Large intestine (tissue), 3 donors: ENCODE results near the gene WBP11. TPM values are rescaled to one million over a fixed set of nuclear protein-coding genes. Genes with fewer than 3 reads are reported as not detected.

Experiments
- DNase-seq, 2 donors: peaks; one replicate each; pipeline versions ENCODE4 v3.0.0 to v3.0.0-alpha.2; 2013
- H3K27ac ChIP-seq: one replicate; pipeline ENCODE4 v1.5.1; 2013; ENCODE audit warnings: low read length
- H3K27me3 ChIP-seq: 2 replicates; pipeline ENCODE4 v1.6.1; 2013; ENCODE audit warnings: low read length; ENCODE audit not compliant: control insufficient read depth, insufficient read depth
- H3K36me3 ChIP-seq: 2 replicates; pipeline ENCODE4 v1.6.1; 2013; ENCODE audit warnings: low read length; ENCODE audit not compliant: control insufficient read depth, insufficient read depth
- H3K4me1 ChIP-seq: one replicate; pipeline ENCODE4 v1.6.1; 2013; ENCODE audit warnings: low read length; ENCODE audit not compliant: control insufficient read depth, insufficient read depth
- H3K4me3 ChIP-seq: one replicate; pipeline ENCODE4 v1.5.1; 2013; ENCODE audit warnings: low read length
- H3K9me3 ChIP-seq: one replicate; pipeline ENCODE4 v1.6.1; 2013; ENCODE audit warnings: mild to moderate bottlenecking, low read depth, low read length, moderate library complexity; ENCODE audit not compliant: control insufficient read depth
- WGBS: methylation state at CpG from one replicate; pipeline ENCODE4 v1.1.5; 2013; ENCODE audit warnings: low lambda C conversion rate; ENCODE audit not compliant: insufficient coverage; 5-methylcytosine and 5-hydroxymethylcytosine counted together
- polyA plus RNA-seq: library from polyadenylated mRNA; unstranded; fragments of 120-200 nt; gene quantifications from one replicate; pipeline ENCODE4 v1.2.1, GENCODE V29; 2013

WBP11 gene
- polyA plus RNA-seq, 1 donor = 45.6 TPM

DNA sequence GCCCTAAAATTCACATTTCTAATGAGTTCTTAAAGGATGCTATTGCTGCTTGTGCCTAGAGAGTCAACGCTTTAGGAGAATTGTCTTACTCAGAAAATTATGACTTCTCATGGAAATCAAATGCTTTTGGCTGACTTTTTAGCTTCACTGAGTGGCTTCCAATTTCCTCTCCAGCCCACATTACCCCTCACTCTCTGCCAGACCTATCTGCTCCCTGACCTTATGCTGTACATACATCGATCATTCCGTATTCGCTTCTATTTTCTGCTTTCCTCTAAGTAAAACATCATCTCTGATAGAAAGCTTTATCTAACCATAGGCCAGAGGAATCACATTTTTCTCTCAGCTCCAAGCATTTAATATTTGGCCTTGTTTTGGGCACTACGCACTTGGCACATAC lies 23.2 kb upstream of the WBP11 start:
- H3K27ac ChIP-seq = no peak overlapping the region
- 93% methylated on average over 4 of the region's 5 CpGs for WGBS
- no peaks in the 10 kb centered on the region for H3K27me3 ChIP-seq
- H3K9me3 ChIP-seq = no peaks in the 10 kb centered on the region
- H3K36me3 ChIP-seq = no peaks in the 10 kb centered on the region
- H3K4me1 ChIP-seq = no peaks in the 10 kb centered on the region
- no peak overlapping the region for H3K4me3 ChIP-seq
- DNase-seq = no peak

- Histone ChIP-seq H3K9me3 (no peaks in the 10 kb centered on the region), H3K36me3 (no peaks in the 10 kb centered on the region), H3K27me3 (no peaks in the 10 kb centered on the region), H3K27ac (no peak overlapping the region), H3K4me3 (no peak overlapping the region), H3K4me1 (no peaks in the 10 kb centered on the region)
- DNase-seq = no peak
These were observed 22.0 kb upstream of the WBP11 start for GRCh38 chr12:14825256-14825655.

- Histone ChIP-seq H3K27ac (no peak overlapping the region), H3K4me3 (no peak overlapping the region), H3K36me3 (no peaks in the 10 kb centered on the region), H3K9me3 (no peaks in the 10 kb centered on the region), H3K4me1 (no peaks in the 10 kb centered on the region), H3K27me3 (no peaks in the 10 kb centered on the region)
- DNase-seq = no peak
- 100% methylated on average over 1 of the region's 1 CpG for WGBS
These were observed 20.8 kb upstream of the WBP11 start for GRCh38 chr12:14824012-14824634.

GRCh38 chr12:14814014-14814413 lies 10.7 kb upstream of the WBP11 start, which contains the start of gene SMCO3:
Gene SMCO3, minus strand, starts transcription at chr12:14814182. Its CDS starts 7,502 bp downstream, at chr12:14806680.
- Histone ChIP-seq H3K27me3 (no peaks in the 10 kb centered on the region), H3K4me1 (no peaks in the 10 kb centered on the region), H3K4me3 (no peak within 1 kb of the TSS), H3K36me3 (no peaks in the 10 kb centered on the region), H3K27ac (no peak within 1 kb of the TSS), H3K9me3 (no peaks in the 10 kb centered on the region)
- no CpG with 5 or more reads among the region's 3 CpGs for WGBS
- no peak for DNase-seq

DNA sequence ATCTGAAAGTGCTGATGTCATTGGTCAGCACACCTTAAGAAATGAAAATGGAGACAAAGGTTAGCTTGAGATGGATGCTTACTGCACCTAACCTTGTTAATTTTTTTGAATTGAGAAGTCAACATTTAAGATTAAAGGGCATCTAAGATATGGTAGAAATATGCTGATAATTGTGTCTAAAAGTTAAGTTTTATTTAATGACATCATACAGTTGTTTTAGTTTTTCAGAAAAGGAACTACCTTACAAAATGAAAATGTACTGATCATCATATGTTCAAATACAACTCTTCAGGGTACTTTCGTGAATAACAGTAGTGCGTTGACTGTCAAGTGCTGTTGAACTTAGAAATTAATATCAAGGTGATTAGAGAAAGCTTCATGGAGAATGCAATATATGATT lies 8.2 kb upstream of the WBP11 start:
- no peak overlapping the region for H3K27ac ChIP-seq
- no peaks in the 10 kb centered on the region for H3K36me3 ChIP-seq
- 100% methylated on average over 1 of the region's 2 CpGs for WGBS

DNA sequence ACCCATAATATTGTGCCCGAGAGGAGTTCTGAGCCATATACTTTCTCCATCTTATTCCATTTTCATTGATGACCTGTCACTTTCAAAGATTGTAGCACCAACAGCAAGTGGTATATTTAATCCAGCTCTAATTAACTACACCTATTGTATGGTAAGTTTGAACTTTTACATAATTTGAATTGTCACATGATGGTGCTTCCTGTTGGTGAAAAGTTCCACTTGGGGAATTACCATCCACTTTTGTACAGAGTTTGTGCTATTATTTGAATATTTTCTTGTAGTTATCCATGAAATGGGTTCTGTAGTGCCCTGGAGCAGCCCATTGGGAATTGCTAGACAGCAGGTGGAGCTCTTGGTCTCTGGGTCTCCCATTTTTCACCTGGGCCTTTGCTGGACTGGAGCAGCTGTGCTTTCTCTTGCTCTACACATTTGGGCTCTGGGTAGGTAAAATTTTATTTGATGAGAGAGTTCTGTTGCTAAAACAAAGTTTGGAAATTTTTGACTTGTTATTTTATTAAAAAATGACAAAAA lies 7.7 kb upstream of the WBP11 start:
- H3K4me3 ChIP-seq = no peak overlapping the region
- H3K4me1 ChIP-seq = no peaks in the 10 kb centered on the region
- H3K27me3 ChIP-seq = no peaks in the 10 kb centered on the region
- no CpG with 5 or more reads among the region's 1 CpG for WGBS
- no peak overlapping the region for H3K27ac ChIP-seq
- no peak for DNase-seq
- H3K9me3 ChIP-seq = no peaks in the 10 kb centered on the region
- H3K36me3 ChIP-seq = no peaks in the 10 kb centered on the region

More for the DNA sequence above, 8.2 kb upstream of the WBP11 start:
- no peak for DNase-seq
- H3K4me1 ChIP-seq = no peaks in the 10 kb centered on the region
- no peak overlapping the region for H3K4me3 ChIP-seq
- no peaks in the 10 kb centered on the region for H3K9me3 ChIP-seq
- H3K27me3 ChIP-seq = no peaks in the 10 kb centered on the region

DNA sequence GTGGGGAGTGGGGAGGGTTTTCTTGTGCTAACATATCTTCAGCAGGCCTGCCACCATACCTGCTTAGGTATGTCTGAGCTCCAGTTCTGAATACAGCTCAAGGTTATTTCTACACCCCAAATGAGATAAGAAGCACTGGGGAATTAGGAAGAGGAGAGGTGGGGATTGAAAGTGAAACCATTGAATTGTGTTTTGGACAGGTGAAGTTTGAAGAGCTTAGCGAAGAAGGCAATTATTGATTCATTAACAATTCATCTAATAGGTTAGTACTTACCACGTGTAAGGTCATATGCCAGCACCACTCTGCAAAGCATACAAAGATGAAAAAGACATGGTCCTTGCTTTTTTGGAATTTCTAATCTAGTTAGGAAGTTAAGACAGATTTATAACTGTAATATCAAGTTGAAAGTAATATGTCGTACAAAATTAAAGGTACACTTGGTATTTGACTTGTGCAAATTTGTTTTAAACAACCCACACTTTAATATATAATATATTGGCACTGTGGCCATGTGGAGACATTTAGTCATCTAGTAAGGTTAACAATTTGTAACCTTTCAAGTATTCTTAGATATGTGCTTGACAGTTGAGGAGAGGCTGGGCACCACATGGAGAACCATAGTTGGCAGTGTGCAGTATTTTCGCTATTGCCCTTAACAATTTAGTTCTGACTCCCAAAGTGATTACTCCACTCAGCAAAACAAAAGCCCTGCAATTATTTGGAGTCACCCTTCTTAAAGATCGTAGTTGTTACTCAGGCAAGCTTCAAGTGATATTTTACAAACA lies 7.1 kb upstream of the WBP11 start:
- Histone ChIP-seq H3K27ac (no peak overlapping the region), H3K4me3 (no peak overlapping the region), H3K4me1 (no peaks in the 10 kb centered on the region), H3K9me3 (no peaks in the 10 kb centered on the region), H3K27me3 (no peaks in the 10 kb centered on the region), H3K36me3 (no peaks in the 10 kb centered on the region)
- WGBS = 67% methylated on average over 3 of the region's 5 CpGs
- no peak for DNase-seq

GRCh38 chr12:14803830-14804160 lies 517 bp upstream of the WBP11 start:
- peaks cover 9% of the 10 kb centered on the region for H3K4me1 ChIP-seq
- no CpG with 5 or more reads among the region's 12 CpGs for WGBS

GRCh38 chr12:14802721-14803010 lies 612 bp downstream of the WBP11 start:
- no peak for DNase-seq
- Histone ChIP-seq H3K4me1 (peaks cover 9% of the 10 kb centered on the region), H3K27ac (peak overlapping the region; percentile 80), H3K27me3 (no peaks in the 10 kb centered on the region), H3K9me3 (no peaks in the 10 kb centered on the region), H3K4me3 (peak overlapping the region; percentile 86), H3K36me3 (peaks cover 14% of the 10 kb centered on the region)
- WGBS = no CpG with 5 or more reads among the region's 7 CpGs

More at GRCh38 chr12:14803830-14804160, 517 bp upstream of the WBP11 start:
- Histone ChIP-seq H3K36me3 (peaks cover 5% of the 10 kb centered on the region), H3K27me3 (no peaks in the 10 kb centered on the region), H3K27ac (peak overlapping the region; percentile 87), H3K9me3 (no peaks in the 10 kb centered on the region), H3K4me3 (peak overlapping the region; percentile 86)
- no peak for DNase-seq

DNA sequence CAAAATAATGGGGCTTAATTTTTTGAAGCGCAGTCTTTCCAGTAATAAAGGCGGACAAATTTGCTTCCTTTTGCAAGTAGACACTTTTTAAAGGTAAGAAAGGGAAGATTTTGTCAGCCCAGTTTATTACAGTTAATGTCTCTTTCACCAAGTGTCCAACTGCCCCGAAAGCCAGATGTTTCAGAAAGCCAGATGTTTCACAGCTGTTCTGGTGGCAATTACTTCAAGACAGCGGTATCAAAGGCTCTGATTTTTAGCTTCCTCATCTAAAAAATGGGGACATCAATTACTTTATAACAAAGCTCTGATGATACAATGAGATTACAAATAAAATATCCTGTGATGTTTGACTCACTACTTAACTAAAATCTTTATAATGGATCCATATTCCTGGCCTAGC lies 1.0 kb downstream of the WBP11 start:
- Histone ChIP-seq H3K9me3 (no peaks in the 10 kb centered on the region), H3K4me1 (peaks cover 9% of the 10 kb centered on the region), H3K27me3 (no peaks in the 10 kb centered on the region), H3K36me3 (peaks cover 18% of the 10 kb centered on the region), H3K4me3 (peak overlapping the region; percentile 86), H3K27ac (no peak overlapping the region)
- WGBS = no CpG with 5 or more reads among the region's 4 CpGs
- no peak for DNase-seq

GRCh38 chr12:14795028-14795448 lies 8.2 kb downstream of the WBP11 start:
- 92% methylated on average over 2 of the region's 4 CpGs for WGBS
- H3K27ac ChIP-seq = no peak overlapping the region
- H3K4me3 ChIP-seq = no peak overlapping the region
- no peaks in the 10 kb centered on the region for H3K9me3 ChIP-seq
- no peak for DNase-seq
- H3K27me3 ChIP-seq = no peaks in the 10 kb centered on the region
- no peaks in the 10 kb centered on the region for H3K4me1 ChIP-seq
- H3K36me3 ChIP-seq = peaks cover 68% of the 10 kb centered on the region
